GM18907 (cell line): ENCODE data around the gene MTX1.
A peak's percentile ranks its signal among the peaks of the same experiment; 100 is the strongest.
"Not testable (repeated sequence)": the region's sequence is repeated elsewhere in the genome, so short reads cannot be mapped to it uniquely, and the experiment has no call there.

Experiments
- ATAC-seq: cut with Tn5 transposase; IDR thresholded peaks from one replicate; pipeline ENCODE4 v1.9.1; 2021; ENCODE audit warnings: mild to moderate bottlenecking, moderate library complexity; ENCODE audit not compliant: unreplicated experiment

MTX1 gene

DNA sequence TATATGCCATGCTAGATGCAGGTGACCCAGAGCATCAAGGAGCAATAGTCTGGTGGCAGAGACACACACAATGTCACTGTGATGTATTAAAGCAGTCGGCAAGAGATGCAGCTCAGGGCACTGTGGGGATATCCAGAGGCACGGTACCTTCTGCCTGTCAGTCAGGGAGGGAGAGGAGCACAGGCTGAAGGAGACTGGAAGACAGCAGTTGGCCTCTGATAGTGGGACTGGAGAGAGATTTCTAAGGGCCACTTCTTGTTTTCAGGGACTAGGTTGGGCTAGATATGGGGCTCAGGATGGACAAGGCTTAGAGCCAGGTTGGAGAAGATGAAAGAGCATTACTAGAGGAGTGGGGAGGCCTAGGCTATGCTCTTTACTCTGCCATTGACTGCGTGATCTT is 22.8 kb downstream of the MTX1 start:
- not testable (repeated sequence) for ATAC-seq

- not testable (repeated sequence) for ATAC-seq
Observed at GRCh38 chr1:155232001-155232978, 23.8 kb downstream of the MTX1 start.

DNA sequence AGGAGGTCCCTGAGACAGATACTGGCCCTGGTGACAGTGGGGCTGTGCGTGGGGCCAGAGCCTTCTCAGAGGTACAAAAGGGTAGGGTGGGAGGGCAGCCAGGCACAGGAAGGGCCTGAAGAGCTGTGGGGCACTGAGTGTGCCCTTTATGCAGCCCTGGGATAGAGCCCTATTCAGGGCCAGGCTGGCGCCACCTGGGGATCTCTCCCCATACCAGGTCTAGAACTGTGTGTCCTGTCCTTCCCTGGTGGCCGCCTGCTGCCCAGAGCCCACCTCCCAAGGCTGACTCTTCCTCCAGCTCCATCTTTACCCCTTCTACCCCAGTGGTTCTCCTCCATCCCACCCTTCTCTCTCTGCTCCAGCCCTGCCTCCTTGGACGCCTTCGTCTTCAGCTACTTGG is 25.0 kb downstream of the MTX1 start:
- not testable (repeated sequence) for ATAC-seq

GRCh38 chr1:155235375-155235774 is 26.9 kb downstream of the MTX1 start:
- not testable (repeated sequence) for ATAC-seq

DNA sequence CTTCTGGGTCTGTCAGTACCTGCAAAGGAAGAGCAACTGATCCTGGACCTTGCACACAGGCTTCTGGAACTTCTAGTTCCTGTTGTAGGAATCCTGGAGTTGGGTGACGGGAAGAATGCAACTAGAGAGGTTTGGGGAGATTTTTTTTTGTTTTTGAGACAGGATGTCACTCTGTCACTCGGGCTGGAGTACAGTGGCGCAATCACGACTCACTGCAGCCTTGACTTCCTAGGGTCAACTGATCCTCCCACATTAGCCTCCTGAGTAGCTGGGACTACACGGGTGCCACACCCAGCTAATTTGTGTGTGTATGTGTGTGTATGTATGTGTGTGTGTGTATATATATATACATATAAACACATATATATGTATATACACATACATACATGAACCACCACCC is 28.0 kb downstream of the MTX1 start:
- no peak for ATAC-seq

DNA sequence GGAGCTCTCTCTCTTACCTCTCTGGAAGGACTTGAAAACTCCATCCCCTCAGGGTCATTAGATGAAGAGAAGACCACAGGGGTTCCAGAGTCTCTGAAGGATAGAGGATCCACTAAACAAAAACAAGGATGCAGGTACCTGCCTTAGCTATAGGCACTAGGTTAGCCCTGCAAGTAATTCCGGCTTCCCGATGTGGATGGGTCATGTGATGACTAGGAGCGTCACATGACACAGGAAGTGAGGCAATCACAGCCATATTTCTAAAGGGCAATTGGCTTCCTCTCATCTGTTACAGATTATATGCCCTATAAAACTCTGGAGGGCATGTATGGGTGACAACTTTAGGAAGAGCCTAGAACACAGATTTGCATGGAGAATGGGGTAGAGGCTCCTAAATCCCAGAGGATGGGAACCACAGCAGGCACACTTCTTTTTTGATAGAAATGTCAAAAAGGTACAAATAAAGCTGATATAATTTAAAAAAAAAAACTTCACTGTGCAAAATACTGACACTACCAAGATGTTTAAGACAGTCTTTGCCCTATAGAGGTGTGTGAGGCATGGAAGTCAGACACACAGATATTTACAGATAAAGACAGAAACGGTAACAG is 32.7 kb downstream of the MTX1 start:
- ATAC-seq = no peak

GRCh38 chr1:155241841-155242264 is 33.4 kb downstream of the MTX1 start:
- ATAC-seq = no peak

DNA sequence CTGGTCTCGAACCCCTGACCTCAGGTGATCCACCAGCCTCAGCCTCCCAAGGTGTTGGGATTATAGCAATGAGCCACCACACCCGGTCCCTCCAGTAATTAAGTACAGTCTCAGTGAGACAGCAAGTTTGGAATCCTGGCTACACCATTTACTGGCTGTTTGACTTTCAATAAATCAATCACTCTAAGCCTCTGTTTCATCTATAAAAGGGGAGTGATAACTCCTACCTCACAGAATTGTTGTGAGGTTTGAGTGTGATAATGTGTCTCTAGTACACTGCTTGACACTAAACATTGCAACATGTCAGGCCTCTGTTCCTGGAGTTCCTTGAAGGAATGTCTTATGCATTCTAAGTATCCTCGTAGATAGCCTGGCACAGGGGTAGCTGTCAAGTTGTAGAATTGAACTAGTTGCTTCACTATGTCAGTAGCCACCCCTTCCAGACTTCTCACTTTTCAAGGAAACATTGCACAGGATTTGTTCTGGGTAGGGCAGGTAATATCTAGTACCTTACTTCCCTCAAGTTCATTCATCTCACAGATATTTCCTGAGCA is 34.4 kb downstream of the MTX1 start:
- ATAC-seq = no peak

GRCh38 chr1:155244368-155245162 is 36.1 kb downstream of the MTX1 start:
- peak; percentile 87 for ATAC-seq

DNA sequence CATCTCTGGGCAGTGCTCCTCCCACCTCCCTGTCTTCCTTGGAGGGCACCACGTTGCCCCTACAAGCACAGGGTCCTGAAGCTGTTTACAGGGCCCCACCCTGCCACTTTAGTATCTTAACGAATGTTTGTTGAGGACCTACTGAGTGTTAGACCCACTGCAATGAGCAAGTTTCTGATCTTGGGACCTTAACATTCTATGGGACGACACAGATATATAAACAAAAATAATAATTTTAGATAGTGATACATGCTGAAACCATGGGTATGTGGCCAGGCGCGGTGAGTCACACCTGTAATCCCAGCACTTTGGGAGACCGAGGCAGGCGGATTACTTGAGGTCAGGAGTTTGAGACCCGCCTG is 36.6 kb downstream of the MTX1 start:
- peak; percentile 9 for ATAC-seq

- not testable (repeated sequence) for ATAC-seq
Observed at GRCh38 chr1:155246796-155247195, 38.3 kb downstream of the MTX1 start.

- ATAC-seq = no peak
Observed at GRCh38 chr1:155247667-155248553, 39.4 kb downstream of the MTX1 start.

GRCh38 chr1:155250246-155250632 is 41.7 kb downstream of the MTX1 start:
- ATAC-seq = peak; percentile 21

GRCh38 chr1:155250633-155251449 is 42.3 kb downstream of the MTX1 start:
- ATAC-seq = peak; percentile 80

- ATAC-seq = no peak
Observed at GRCh38 chr1:155251566-155251965, 43.1 kb downstream of the MTX1 start.

GRCh38 chr1:155253208-155253607 is 44.7 kb downstream of the MTX1 start:
- ATAC-seq = no peak

GRCh38 chr1:155253797-155254196 is 45.3 kb downstream of the MTX1 start:
- no peak for ATAC-seq

GRCh38 chr1:155254228-155254713 is 45.8 kb downstream of the MTX1 start:
- ATAC-seq = no peak

DNA sequence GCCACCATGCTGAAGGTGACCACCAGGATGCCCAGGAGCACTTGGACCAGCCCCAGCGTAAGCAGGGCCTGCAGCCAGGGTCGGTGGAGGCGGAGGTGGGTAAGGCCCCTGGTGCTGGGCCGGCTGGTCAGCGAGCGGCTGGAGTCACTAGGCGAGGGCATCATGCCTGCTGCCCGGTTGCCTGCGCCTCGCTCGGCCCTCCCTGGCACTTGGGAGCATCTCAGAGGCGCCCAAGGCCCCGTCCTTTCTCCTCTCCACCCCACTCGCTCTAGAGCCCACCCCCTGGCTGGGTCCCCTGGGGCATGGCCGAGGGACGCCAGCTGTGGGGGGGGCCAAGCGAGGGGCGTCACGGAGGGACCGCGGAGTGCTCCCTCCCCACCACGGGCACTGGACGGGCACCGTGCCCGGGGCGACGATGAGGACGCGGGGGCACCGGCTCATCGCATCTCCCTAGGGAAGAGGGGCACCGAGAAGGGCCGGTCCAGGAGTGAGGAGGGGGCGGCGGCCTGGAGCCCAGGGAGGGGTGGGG is 46.3 kb downstream of the MTX1 start:
- no peak for ATAC-seq
